NCI-H2227 (cell line): ENCODE data around the gene OR2A7.
"Not testable (repeated sequence)": the region's sequence is repeated elsewhere in the genome, so short reads cannot be mapped to it uniquely, and the experiment has no call there.

ENCODE experiments used
- DNase-seq: peaks from one replicate; lab custom pipeline; 2025; ENCODE audit not compliant: unreplicated experiment; lab: John Stamatoyannopoulos, UW

OR2A7 gene

GRCh38 chr7:144255471-144255897 lies 9.1 kb downstream of the OR2A7 start:
- no peak for DNase-seq

DNA sequence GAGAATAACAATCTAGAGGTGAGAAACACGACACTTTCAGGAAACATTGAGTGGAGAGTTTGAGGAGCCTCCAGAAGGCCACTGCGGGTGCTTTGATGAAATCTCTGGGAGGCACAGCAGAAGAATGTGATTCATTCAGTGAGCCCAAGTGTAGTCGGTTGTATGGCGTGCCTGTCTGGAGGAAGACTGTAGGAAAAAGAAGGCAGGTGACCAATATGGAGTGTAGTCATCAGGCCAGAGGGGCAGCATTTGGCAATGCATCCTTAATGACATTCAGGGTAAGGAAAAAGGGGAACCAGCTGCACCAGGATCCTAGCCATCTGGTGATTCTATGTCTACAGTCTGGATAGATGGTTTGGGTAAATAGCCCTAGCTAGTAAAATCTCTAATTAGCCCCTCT lies 12.3 kb downstream of the OR2A7 start:
- DNase-seq, result not testable (repeated sequence)

- not testable (repeated sequence) for DNase-seq
Observed at GRCh38 chr7:144247674-144248330, 16.8 kb downstream of the OR2A7 start.

DNA sequence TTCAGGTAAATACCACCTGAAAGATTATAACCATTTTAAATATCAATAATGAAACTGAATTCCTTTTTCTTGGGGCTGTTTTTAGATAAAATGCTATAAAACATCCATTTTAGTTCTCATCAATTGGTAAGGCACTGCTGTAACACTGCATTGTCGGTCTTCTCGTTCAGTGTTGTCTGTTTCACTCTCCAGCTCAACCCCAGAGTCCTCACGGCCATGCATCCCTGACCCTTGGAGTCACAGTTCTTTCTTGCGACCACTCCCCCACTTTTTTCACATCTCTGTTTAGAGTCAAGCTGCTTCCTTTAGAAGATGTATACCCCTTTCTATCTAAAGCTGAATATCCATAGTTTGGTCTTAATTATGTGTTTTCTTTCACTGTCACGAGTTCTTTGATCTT lies 17.6 kb downstream of the OR2A7 start:
- DNase-seq, result not testable (repeated sequence)

DNA sequence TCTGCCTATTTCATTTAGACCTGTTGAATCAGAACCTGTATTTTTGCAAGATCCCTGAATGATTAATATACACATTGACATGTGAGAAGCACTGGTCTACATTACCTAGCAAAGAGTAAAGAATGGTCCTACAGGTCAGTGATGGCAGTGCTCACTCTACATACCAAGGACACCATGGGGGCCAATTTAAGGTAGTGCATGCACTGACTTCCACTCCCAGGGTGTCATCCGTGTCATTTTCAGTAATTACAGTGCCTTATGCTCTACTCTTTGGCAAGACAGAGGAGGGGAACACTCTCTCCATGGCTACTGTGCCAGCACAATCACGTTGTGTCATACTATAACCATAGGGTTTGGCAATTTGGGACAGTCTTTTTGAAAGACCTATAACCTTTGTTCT lies 19.2 kb downstream of the OR2A7 start:
- DNase-seq, result not testable (repeated sequence)

DNA sequence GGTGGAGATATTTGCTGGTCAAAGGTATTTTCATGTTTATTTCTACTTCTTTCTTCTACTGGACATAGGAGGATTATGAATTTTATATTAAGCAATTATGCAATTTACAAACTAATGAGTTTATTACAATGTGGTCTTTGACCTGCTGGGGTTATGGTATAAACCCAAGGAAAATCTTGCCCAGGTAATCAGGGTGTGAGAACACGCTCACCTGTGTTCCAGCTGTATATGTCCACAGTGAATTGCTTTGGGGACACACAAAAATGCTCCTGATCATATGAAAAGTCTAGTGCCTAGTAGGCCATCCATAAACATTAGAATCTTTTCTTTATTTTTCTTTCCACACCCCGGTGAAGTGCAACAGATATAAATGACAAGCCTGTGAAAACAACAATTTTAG lies 25.2 kb downstream of the OR2A7 start, which contains the start of gene OR2A42:
Gene OR2A42, minus strand, starts transcription at position 241 of the 400 bp plus-strand sequence. CDS start 6,762 bp downstream, outside the sequence.
- DNase-seq, result not testable (repeated sequence)

- not testable (repeated sequence) for DNase-seq
Observed at GRCh38 chr7:144238530-144239082, 26.0 kb downstream of the OR2A7 start.

- DNase-seq, result not testable (repeated sequence)
Observed at GRCh38 chr7:144233039-144233438, 31.6 kb downstream of the OR2A7 start.

DNA sequence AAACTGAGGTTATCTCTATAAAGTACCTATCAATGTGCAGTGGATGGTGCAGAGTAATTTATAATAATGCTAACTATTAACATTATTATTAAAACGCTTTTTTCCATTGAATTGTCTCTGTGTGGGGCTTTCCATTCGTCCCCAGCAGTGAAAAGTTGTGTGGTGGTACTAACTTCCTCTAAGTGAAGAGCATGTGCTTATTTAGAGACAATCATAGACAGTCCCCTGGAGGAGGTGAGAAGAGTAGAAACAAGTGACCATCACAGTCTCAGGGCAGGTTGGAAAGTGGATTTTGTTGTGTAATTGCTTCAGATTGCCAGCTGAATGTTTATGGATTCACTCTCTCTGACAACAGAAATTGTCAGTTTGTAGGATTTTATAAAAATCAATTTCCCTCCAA lies 33.6 kb downstream of the OR2A7 start:
- not testable (repeated sequence) for DNase-seq

DNA sequence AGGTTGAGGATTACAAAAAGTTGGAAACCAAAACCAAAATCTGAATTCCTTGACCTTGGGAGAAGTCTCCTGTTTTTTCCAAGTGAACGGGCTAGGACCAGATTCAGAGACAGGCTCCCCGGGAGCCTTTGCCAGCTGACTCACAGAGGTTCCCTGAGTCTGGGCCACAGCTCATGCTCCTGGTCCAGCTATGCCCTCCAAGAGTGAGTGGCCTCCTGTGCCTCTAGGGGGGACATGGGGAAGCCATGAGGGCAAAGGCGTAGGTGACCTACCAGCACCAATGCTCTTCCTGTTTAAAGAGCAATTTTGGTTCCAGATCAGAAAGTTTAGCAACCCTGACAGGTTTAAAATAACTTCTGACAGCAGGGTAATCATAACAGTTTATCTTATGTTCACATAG lies 35.8 kb downstream of the OR2A7 start:
- DNase-seq, result not testable (repeated sequence)

DNA sequence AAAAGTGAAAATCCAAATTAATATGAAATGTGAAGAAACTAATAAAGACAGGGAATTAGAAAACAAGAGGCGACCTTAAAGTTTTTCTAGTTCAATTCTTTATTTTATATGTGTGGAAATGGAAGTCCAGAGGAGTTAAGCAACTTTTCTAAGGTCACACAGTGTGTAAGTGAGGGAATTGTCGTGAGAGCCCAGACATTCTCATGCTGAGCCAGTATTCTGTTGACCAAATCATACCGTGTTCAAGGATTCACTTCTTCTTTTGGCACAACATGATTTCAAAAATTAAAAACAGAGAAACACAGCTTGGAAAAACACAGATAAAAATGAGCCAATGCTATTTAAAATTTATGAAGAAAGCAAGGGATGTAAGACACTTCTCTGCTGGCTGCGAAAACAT lies 37.7 kb downstream of the OR2A7 start:
- not testable (repeated sequence) for DNase-seq

DNA sequence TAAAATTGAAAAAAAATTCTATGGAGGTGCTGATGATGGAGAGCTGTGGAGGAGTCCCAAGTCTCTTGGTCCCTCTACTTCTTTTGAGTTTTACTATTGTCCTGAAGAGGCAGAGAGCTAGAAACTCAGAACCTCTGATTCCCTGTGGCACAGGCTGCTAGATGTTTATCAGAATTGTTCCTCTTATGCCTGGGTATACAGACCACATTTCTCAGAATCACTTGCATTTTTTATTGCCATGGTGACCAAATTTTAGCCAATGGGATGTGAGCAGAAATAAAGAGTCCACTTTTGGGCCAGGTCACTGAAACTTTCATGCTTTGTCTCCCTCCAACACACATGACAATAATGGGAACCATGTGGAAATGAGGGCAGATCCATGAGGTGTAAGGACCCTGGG lies 40.9 kb downstream of the OR2A7 start:
- DNase-seq, result not testable (repeated sequence)

DNA sequence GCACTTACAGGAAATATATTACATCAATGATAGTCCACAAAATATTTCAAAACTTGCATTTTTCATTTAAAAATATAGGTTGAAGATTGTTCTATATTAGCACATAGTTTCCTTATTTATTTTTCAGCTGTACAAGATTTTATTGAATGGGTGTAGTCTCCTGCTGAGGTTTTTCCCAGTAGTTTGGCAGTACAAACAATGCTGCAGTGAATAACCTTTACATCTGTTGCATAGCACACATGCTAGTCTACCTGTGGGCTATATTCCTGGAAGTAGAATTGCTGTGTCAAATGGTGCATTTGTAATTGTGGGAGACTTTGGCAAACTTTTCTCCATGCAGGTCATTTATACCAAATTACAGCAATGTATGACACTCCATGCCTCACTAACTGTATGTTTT lies 44.1 kb downstream of the OR2A7 start:
- DNase-seq, result not testable (repeated sequence)

- not testable (repeated sequence) for DNase-seq
Observed at GRCh38 chr7:144219149-144219548, 45.4 kb downstream of the OR2A7 start.

DNA sequence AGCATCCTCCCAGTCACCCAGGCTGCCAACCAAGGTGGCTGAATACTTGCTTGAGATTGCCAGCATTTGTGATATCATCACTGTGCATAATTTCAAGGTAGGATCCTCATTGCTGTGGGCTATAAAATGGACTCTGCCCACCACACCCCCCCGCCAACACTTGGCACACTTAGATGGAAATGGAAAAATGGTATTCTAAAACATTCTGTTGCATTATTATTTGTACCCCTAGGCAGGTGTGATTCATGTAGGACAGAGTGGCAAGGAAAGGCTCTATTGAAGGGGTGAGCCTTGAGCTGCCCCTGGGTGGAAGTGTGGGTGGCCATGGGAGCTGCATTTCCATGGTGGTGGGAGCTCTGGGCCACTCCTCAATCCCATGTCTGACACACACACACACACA lies 46.0 kb downstream of the OR2A7 start:
- DNase-seq, result not testable (repeated sequence)

DNA sequence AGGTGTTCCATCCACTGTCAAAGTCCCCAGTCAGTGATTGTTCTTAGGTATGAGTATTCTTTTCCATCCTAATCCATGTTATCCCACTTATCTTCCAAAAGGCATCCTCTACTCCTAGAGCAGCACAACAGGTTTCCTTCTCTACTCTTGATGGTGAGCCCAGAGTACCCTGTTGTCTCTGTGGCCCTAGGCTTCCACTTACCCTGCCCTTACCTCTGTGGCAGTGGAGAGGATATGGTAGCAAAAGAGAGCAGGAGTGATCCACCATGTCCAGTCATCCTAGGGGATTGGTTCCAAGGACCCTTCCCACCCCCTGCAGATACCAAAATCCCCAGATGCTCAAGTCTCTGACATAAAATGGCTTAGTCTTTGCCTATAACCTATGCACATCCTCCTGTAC lies 47.4 kb downstream of the OR2A7 start:
- not testable (repeated sequence) for DNase-seq
